Fibroblast of the conjunctiva (primary cell): ENCODE data around the gene IL13RA1.
"Not testable (repeated sequence)": the region's sequence is repeated elsewhere in the genome, so short reads cannot be mapped to it uniquely, and the experiment has no call there.

Experiments
- DNase-seq: peaks from one replicate; pipeline ENCODE4 v3.0.0-alpha.2; 2010; ENCODE audit warnings: low read depth

IL13RA1 gene

GRCh38 chrX:118729042-118729652, 1.7 kb downstream of the IL13RA1 start:
- DNase-seq, result no peak

GRCh38 chrX:118730500-118731247, 3.3 kb downstream of the IL13RA1 start:
- peak; percentile 32 for DNase-seq

GRCh38 chrX:118732551-118732950, 5.1 kb downstream of the IL13RA1 start:
- DNase-seq, result not testable (repeated sequence)

- no peak for DNase-seq
Observed at GRCh38 chrX:118734909-118735308, 7.5 kb downstream of the IL13RA1 start.

GRCh38 chrX:118736394-118737010, 9.1 kb downstream of the IL13RA1 start:
- no peak for DNase-seq

GRCh38 chrX:118739577-118739976, 12.2 kb downstream of the IL13RA1 start:
- DNase-seq, result no peak

- DNase-seq, result no peak
Observed at GRCh38 chrX:118740276-118740889, 13.0 kb downstream of the IL13RA1 start.

GRCh38 chrX:118742176-118742575, 14.8 kb downstream of the IL13RA1 start:
- no peak for DNase-seq

GRCh38 chrX:118745570-118745969, 18.2 kb downstream of the IL13RA1 start:
- no peak for DNase-seq

- DNase-seq, result no peak
Observed at GRCh38 chrX:118751950-118752783, 24.8 kb downstream of the IL13RA1 start.

GRCh38 chrX:118755633-118756032, 28.2 kb downstream of the IL13RA1 start:
- DNase-seq, result no peak

- no peak for DNase-seq
Observed at GRCh38 chrX:118756101-118756500, 28.7 kb downstream of the IL13RA1 start.

- DNase-seq, result no peak
Observed at GRCh38 chrX:118758511-118758910, 31.1 kb downstream of the IL13RA1 start.

- no peak for DNase-seq
Observed at GRCh38 chrX:118760025-118760424, 32.6 kb downstream of the IL13RA1 start.

- DNase-seq, result no peak
Observed at GRCh38 chrX:118761939-118762707, 34.7 kb downstream of the IL13RA1 start.

GRCh38 chrX:118763489-118763888, 36.1 kb downstream of the IL13RA1 start:
- no peak for DNase-seq

- no peak for DNase-seq
Observed at GRCh38 chrX:118764122-118764521, 36.7 kb downstream of the IL13RA1 start.

- DNase-seq, result no peak
Observed at GRCh38 chrX:118770133-118770760, 42.8 kb downstream of the IL13RA1 start.

- no peak for DNase-seq
Observed at GRCh38 chrX:118772051-118772450, 44.6 kb downstream of the IL13RA1 start.

- no peak for DNase-seq
Observed at GRCh38 chrX:118773782-118774181, 46.4 kb downstream of the IL13RA1 start.

GRCh38 chrX:118779581-118779980, 52.2 kb downstream of the IL13RA1 start:
- no peak for DNase-seq
